HCT116 (cell line): ENCODE data around the gene TGFBRAP1.

Source experiments
- CBX3 ChIP-seq: IDR thresholded peaks from 2 replicates; pipeline ENCODE4 v1.6.1; 2012; ENCODE audit warnings: low read depth
- CEBPB ChIP-seq: IDR thresholded peaks from 2 replicates; pipeline ENCODE4 v1.6.1; 2012; ENCODE audit warnings: low read depth
- EGR1 ChIP-seq: IDR thresholded peaks from 2 replicates; pipeline ENCODE4 v1.6.1; 2012; ENCODE audit warnings: low read depth
- EZH2 ChIP-seq: fragments of 200-600 bp; sonication (generic); IDR thresholded peaks from 2 replicates; pipeline ENCODE4 v1.6.1; 2017; ENCODE audit warnings: antibody characterized with exemption, mixed run types
- JUND ChIP-seq: IDR thresholded peaks from 2 replicates; pipeline ENCODE4 v1.6.1; 2012
- POLR2A ChIP-seq: IDR thresholded peaks from 2 replicates; pipeline ENCODE4 v1.7.0; 2011; ENCODE audit warnings: borderline replicate concordance; ENCODE audit not compliant: insufficient read depth, insufficient read length; ENCODE audit errors: extremely low read depth
- POLR2AphosphoS5 ChIP-seq: IDR thresholded peaks from 2 replicates; pipeline ENCODE4 v1.6.1; 2011; ENCODE audit warnings: mild to moderate bottlenecking, low read depth, low read length, moderate library complexity
- RAD21 ChIP-seq: IDR thresholded peaks from 2 replicates; pipeline ENCODE4 v1.6.1; 2012; ENCODE audit warnings: low read depth, mild to moderate bottlenecking
- SP1 ChIP-seq: IDR thresholded peaks from 2 replicates; pipeline ENCODE4 v1.6.1; 2012; ENCODE audit warnings: low read depth
- ZNF274 ChIP-seq: fragments of 200-500 bp; sonication (Bioruptor generic); IDR thresholded peaks from 2 replicates; pipeline ENCODE4 v1.6.1; 2014; ENCODE audit warnings: mild to moderate bottlenecking, low read depth, low read length, inconsistent platforms
- TF ChIP-seq, protein P1 (sequence below), 3 experiments: fragments of 200-600 bp in 1 of 3; sonication (generic) in 1 of 3; IDR thresholded peaks in 2 of 3; conservative IDR thresholded peaks in 1 of 3; 2 replicates each; pipeline ENCODE4 v1.5.1; 2012 to 2017; ENCODE audit warnings: low read depth in 2 of 3, low read length in 2 of 3, antibody characterized with exemption in 1 of 3, borderline replicate concordance in 1 of 3, control low read depth in 1 of 3, mild to moderate bottlenecking in 1 of 3, mixed read lengths in 1 of 3, mixed run types in 1 of 3, moderate library complexity in 1 of 3; ENCODE audit not compliant: insufficient read depth in 1 of 3
- TF ChIP-seq, protein P2 (sequence below): IDR thresholded peaks from 2 replicates; pipeline ENCODE4 v1.6.1; 2012
- TF ChIP-seq, protein P3 (sequence below): IDR thresholded peaks from 2 replicates; pipeline ENCODE4 v1.6.1; 2012

GRCh38 chr2:105301646-105302045 is 27.9 kb downstream of the TGFBRAP1 start:
- TF ChIP-seq, protein P1, sequence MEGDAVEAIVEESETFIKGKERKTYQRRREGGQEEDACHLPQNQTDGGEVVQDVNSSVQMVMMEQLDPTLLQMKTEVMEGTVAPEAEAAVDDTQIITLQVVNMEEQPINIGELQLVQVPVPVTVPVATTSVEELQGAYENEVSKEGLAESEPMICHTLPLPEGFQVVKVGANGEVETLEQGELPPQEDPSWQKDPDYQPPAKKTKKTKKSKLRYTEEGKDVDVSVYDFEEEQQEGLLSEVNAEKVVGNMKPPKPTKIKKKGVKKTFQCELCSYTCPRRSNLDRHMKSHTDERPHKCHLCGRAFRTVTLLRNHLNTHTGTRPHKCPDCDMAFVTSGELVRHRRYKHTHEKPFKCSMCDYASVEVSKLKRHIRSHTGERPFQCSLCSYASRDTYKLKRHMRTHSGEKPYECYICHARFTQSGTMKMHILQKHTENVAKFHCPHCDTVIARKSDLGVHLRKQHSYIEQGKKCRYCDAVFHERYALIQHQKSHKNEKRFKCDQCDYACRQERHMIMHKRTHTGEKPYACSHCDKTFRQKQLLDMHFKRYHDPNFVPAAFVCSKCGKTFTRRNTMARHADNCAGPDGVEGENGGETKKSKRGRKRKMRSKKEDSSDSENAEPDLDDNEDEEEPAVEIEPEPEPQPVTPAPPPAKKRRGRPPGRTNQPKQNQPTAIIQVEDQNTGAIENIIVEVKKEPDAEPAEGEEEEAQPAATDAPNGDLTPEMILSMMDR (IDR thresholded peaks at IDR 0.05 in 2 of 3, conservative IDR thresholded peaks at IDR 0.05 in 1 of 3; ENCODE audit: borderline replicate concordance in 1 of 3, insufficient read depth in 1 of 3, low read depth in 2 of 3, low read length in 2 of 3): no peak
- TF ChIP-seq, protein P2, sequence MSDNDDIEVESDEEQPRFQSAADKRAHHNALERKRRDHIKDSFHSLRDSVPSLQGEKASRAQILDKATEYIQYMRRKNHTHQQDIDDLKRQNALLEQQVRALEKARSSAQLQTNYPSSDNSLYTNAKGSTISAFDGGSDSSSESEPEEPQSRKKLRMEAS: no peak
- TF ChIP-seq EZH2: no peak
- no peak for TF ChIP-seq RAD21
- TF ChIP-seq SP1: no peak
- no peak for TF ChIP-seq CBX3
- no peak for TF ChIP-seq JUND
- no peak for TF ChIP-seq POLR2A
- TF ChIP-seq POLR2AphosphoS5: no peak
- TF ChIP-seq, protein P3, sequence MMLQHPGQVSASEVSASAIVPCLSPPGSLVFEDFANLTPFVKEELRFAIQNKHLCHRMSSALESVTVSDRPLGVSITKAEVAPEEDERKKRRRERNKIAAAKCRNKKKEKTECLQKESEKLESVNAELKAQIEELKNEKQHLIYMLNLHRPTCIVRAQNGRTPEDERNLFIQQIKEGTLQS: no peak
- TF ChIP-seq EGR1: no peak
- TF ChIP-seq ZNF274: no peak
- TF ChIP-seq CEBPB: no peak
